ENCODE measurements around the gene FNDC5. TPM values are rescaled to one million over a fixed set of nuclear protein-coding genes. Genes with fewer than 3 reads are reported as not detected.

Gene FNDC5
- total and polyA plus RNA-seq, 2 of the 13 experiments (the other 11 are each of a cell fraction or from before 2014, with no cell fraction given), result 1.4 to 3.1 TPM

GRCh38 chr1:32813941-32814739, 56.6 kb downstream of the FNDC5 start (continued):
- no peak for TF ChIP-seq ZSCAN5A (CRISPR knock-in tag; IDR thresholded peaks at IDR 0.05; ENCODE audit: borderline replicate concordance)
- no peak for TF ChIP-seq SP2 (CRISPR knock-in tag; IDR thresholded peaks at IDR 0.05)
- 0 out of 2 replicates have a peak, but pooled peaks have one; percentile 28 for TF ChIP-seq ARID5B (CRISPR knock-in tag; IDR thresholded peaks at IDR 0.05)
- TF ChIP-seq ATF6 (CRISPR knock-in tag; conservative IDR thresholded peaks at IDR 0.05), result no peak
- no peak for TF ChIP-seq NR0B2 (CRISPR knock-in tag; IDR thresholded peaks at IDR 0.05)
- TF ChIP-seq PBX2 (CRISPR knock-in tag; IDR thresholded peaks at IDR 0.05), result no peak
- no peak for TF ChIP-seq ZNF160 (CRISPR knock-in tag; IDR thresholded peaks at IDR 0.05)
- TF ChIP-seq HNF4G (IDR thresholded peaks at IDR 0.05; ENCODE audit: borderline replicate concordance, low read depth, low read length), result no peak
- no peak for TF ChIP-seq HNF4G (CRISPR knock-in tag; IDR thresholded peaks at IDR 0.05; ENCODE audit: borderline replicate concordance, low read depth)
- TF ChIP-seq FOXA3 (CRISPR knock-in tag; IDR thresholded peaks at IDR 0.05), result peak; percentile 17; the same call in 1 of the 2 replicates
- no peak for TF ChIP-seq ZNF10 (CRISPR knock-in tag; IDR thresholded peaks at IDR 0.05; ENCODE audit: borderline replicate concordance, low read depth)
- TF ChIP-seq MYNN (CRISPR knock-in tag; IDR thresholded peaks at IDR 0.05; ENCODE audit: low read depth), result no peak
- TF ChIP-seq CBFB (CRISPR knock-in tag; IDR thresholded peaks at IDR 0.05), result no peak
- TF ChIP-seq SP4 (CRISPR knock-in tag; IDR thresholded peaks at IDR 0.05), result no peak
- TF ChIP-seq ZNF710 (CRISPR knock-in tag; IDR thresholded peaks at IDR 0.05; ENCODE audit: borderline replicate concordance), result no peak
- TF ChIP-seq AHR (CRISPR knock-in tag; IDR thresholded peaks at IDR 0.05), result no peak
- no peak for TF ChIP-seq TBX3 (IDR thresholded peaks at IDR 0.05; ENCODE audit: borderline replicate concordance)
- TF ChIP-seq ZNF598 (CRISPR knock-in tag; IDR thresholded peaks at IDR 0.05; ENCODE audit: borderline replicate concordance), result no peak
